Stimulated activated CD8-positive, alpha-beta memory T cell treated with anti-CD3 and anti-CD28 coated beads, Interleukin-4, amount 100 ng/mL, for 48 hours (primary cell): ENCODE results near the gene RBM20.

Experiments
- DNase-seq: peaks from one replicate; pipeline ENCODE4 v3.0.0-alpha.2; 2020

The RBM20 gene

GRCh38 chr10:110818311-110819256 is 174.4 kb downstream of the RBM20 start:
- DNase-seq = no peak

GRCh38 chr10:110820321-110820814 is 176.2 kb downstream of the RBM20 start:
- no peak for DNase-seq

- no peak for DNase-seq
Measured at GRCh38 chr10:110821508-110821907, 177.4 kb downstream of the RBM20 start.

- DNase-seq = no peak
Measured at GRCh38 chr10:110822035-110822711, 178.0 kb downstream of the RBM20 start.

- no peak for DNase-seq
Measured at GRCh38 chr10:110822712-110823311, 178.7 kb downstream of the RBM20 start.

- no peak for DNase-seq
Measured at GRCh38 chr10:110824152-110824441, 180.0 kb downstream of the RBM20 start.

GRCh38 chr10:110824660-110825059 is 180.5 kb downstream of the RBM20 start:
- no peak for DNase-seq

- DNase-seq = no peak
Measured at GRCh38 chr10:110825508-110825907, 181.4 kb downstream of the RBM20 start.

GRCh38 chr10:110827410-110827809 is 183.3 kb downstream of the RBM20 start:
- DNase-seq = no peak

- DNase-seq = no peak
Measured at GRCh38 chr10:110827875-110828274, 183.7 kb downstream of the RBM20 start.

- DNase-seq = no peak
Measured at GRCh38 chr10:110828525-110828924, 184.4 kb downstream of the RBM20 start.

GRCh38 chr10:110829721-110830410 is 185.7 kb downstream of the RBM20 start:
- no peak for DNase-seq

- DNase-seq = no peak
Measured at GRCh38 chr10:110833234-110833940, 189.3 kb downstream of the RBM20 start.

GRCh38 chr10:110833941-110834628 is 189.9 kb downstream of the RBM20 start:
- no peak for DNase-seq

GRCh38 chr10:110834629-110835301 is 190.6 kb downstream of the RBM20 start:
- no peak for DNase-seq

GRCh38 chr10:110835841-110836240 is 191.7 kb downstream of the RBM20 start:
- no peak for DNase-seq

GRCh38 chr10:110836706-110837105 is 192.6 kb downstream of the RBM20 start:
- DNase-seq = no peak

- DNase-seq = no peak
Measured at GRCh38 chr10:110837418-110838171, 193.5 kb downstream of the RBM20 start.

- no peak for DNase-seq
Measured at GRCh38 chr10:110840225-110840922, 196.2 kb downstream of the RBM20 start.

GRCh38 chr10:110840923-110841428 is 196.8 kb downstream of the RBM20 start:
- DNase-seq = no peak
